ENCODE measurements around the gene ZSCAN16. TPM values are rescaled to one million over a fixed set of nuclear protein-coding genes. Genes with fewer than 3 reads are reported as not detected.

Gene ZSCAN16
- total and polyA plus RNA-seq, 2 of the 13 experiments (the other 11 are each of a cell fraction or from before 2014, with no cell fraction given) = 5.7 to 12.7 TPM

GRCh38 chr6:28080631-28081485 lies 43.6 kb upstream of the ZSCAN16 start (continued):
- TF ChIP-seq CBX1 (IDR thresholded peaks at IDR 0.05; ENCODE audit: low read depth) (peak; percentile 99), ZNF879 (CRISPR knock-in tag; IDR thresholded peaks at IDR 0.05) (no peak), ZNF318 (CRISPR knock-in tag; IDR thresholded peaks at IDR 0.05) (no peak; the same call in none of the 2 replicates), ZNF770 (CRISPR knock-in tag; IDR thresholded peaks at IDR 0.05) (peak; percentile 42; the same call in 1 of the 2 replicates), ZBTB7A (CRISPR knock-in tag; IDR thresholded peaks at IDR 0.05) (no peak), ZNF282 (IDR thresholded peaks at IDR 0.05; ENCODE audit: partially characterized antibody) (no peak), POLR2G (IDR thresholded peaks at IDR 0.05; ENCODE audit: low read depth, low read length) (peak; percentile 78), ZNF543 (CRISPR knock-in tag; IDR thresholded peaks at IDR 0.05) (peak; percentile 80; the same call in 1 of the 2 replicates), SSRP1 (CRISPR knock-in tag; IDR thresholded peaks at IDR 0.05) (peak; percentile 63; the same call in 1 of the 2 replicates), KMT2A (CRISPR knock-in tag; IDR thresholded peaks at IDR 0.05) (peak; percentile 97), ATF7 (IDR thresholded peaks at IDR 0.05) (peak; percentile 99), ATF7 (CRISPR knock-in tag; IDR thresholded peaks at IDR 0.05) (peak; percentile 96), ERF (CRISPR knock-in tag; IDR thresholded peaks at IDR 0.05) (peak; percentile 89), IKZF5 (CRISPR knock-in tag; IDR thresholded peaks at IDR 0.05) (peak; percentile 94; the same call in 1 of the 2 replicates), HINFP (CRISPR knock-in tag; IDR thresholded peaks at IDR 0.05; ENCODE audit: low read depth) (0 out of 2 replicates have a peak, but pooled peaks have one; percentile 62), ZNF235 (CRISPR knock-in tag; IDR thresholded peaks at IDR 0.05; ENCODE audit: borderline replicate concordance) (no peak), SMAD9 (CRISPR knock-in tag; IDR thresholded peaks at IDR 0.05) (no peak)
